Smooth muscle cell (in vitro differentiated cells): ENCODE results near the gene KIF18B. TPM values are rescaled to one million over a fixed set of nuclear protein-coding genes. Genes with fewer than 3 reads are reported as not detected.
"Not testable (repeated sequence)": the region's sequence is repeated elsewhere in the genome, so short reads cannot be mapped to it uniquely, and the experiment has no call there.

Source experiments
- DNase-seq: peaks from one replicate; lab custom pipeline; 2025; ENCODE audit not compliant: unreplicated experiment; lab: John Stamatoyannopoulos, UW
- H2AFZ ChIP-seq: fragments of 200-600 bp; sonication (generic); 2 replicates; pipeline ENCODE4 v1.6.0; 2016; ENCODE audit warnings: antibody characterized with exemption, low read depth, mild to moderate bottlenecking
- H3F3A ChIP-seq: fragments of 200-600 bp; sonication (generic); 2 replicates; pipeline ENCODE4 v1.6.0; 2017; ENCODE audit warnings: antibody characterized with exemption, low read depth
- H3K27ac ChIP-seq: fragments of 200-600 bp; sonication (generic); 2 replicates; pipeline ENCODE4 v1.5.1; 2016; ENCODE audit warnings: low read depth, mild to moderate bottlenecking
- H3K27me3 ChIP-seq: fragments of 200-600 bp; sonication (generic); 2 replicates; pipeline ENCODE4 v1.6.1; 2016; ENCODE audit warnings: low read depth, mild to moderate bottlenecking
- H3K36me3 ChIP-seq: fragments of 200-600 bp; sonication (generic); 2 replicates; pipeline ENCODE4 v1.5.1; 2016; ENCODE audit warnings: low read depth
- H3K4me1 ChIP-seq: fragments of 200-600 bp; sonication (generic); 2 replicates; pipeline ENCODE4 v1.5.1; 2016; ENCODE audit warnings: low read depth
- H3K4me2 ChIP-seq: fragments of 200-600 bp; sonication (generic); 2 replicates; pipeline ENCODE4 v1.6.0; 2016; ENCODE audit warnings: mild to moderate bottlenecking
- H3K4me3 ChIP-seq: fragments of 200-600 bp; sonication (generic); 2 replicates; pipeline ENCODE4 v1.5.1; 2016; ENCODE audit warnings: mild to moderate bottlenecking
- H3K79me2 ChIP-seq: fragments of 200-600 bp; sonication (generic); 2 replicates; pipeline ENCODE4 v1.6.0; 2016; ENCODE audit warnings: low read depth, mild to moderate bottlenecking
- H3K9ac ChIP-seq: fragments of 200-600 bp; sonication (generic); 2 replicates; pipeline ENCODE4 v1.6.0; 2016; ENCODE audit warnings: low read depth
- H3K9me3 ChIP-seq: fragments of 200-600 bp; sonication (generic); replicated peaks from 2 replicates; pipeline ENCODE4 v1.5.1; 2016; ENCODE audit warnings: low read depth
- H4K20me1 ChIP-seq: fragments of 200-600 bp; sonication (generic); 2 replicates; pipeline ENCODE4 v1.6.0; 2016; ENCODE audit warnings: low read depth
- WGBS: methylation state at CpG from one replicate; pipeline ENCODE4 v1.1.7; 2016; ENCODE audit warnings: low lambda C conversion rate; 5-methylcytosine and 5-hydroxymethylcytosine counted together
- polyA plus RNA-seq: library from polyadenylated mRNA; unstranded; fragments of >200 nt; fragmentation: Nextera tagmentation; extraction: Ambion mirVana; gene quantifications from 2 replicates; pipeline ENCODE4 v1.2.1, GENCODE V29; 2016
- total RNA-seq: library from RNA; depleted of rRNA; stranded (reverse); fragments of >200 nt; gene quantifications from 2 replicates; pipeline ENCODE4 v1.2.3, GENCODE V29; 2014
- TF ChIP-seq, protein P1 (sequence below): fragments of 200-600 bp; sonication (generic); IDR thresholded peaks from 2 replicates; pipeline ENCODE4 v1.5.1; 2017; ENCODE audit warnings: borderline replicate concordance, mild to moderate bottlenecking, antibody characterized with exemption; ENCODE audit not compliant: insufficient read depth, poor library complexity, severe bottlenecking

KIF18B gene
- total and polyA plus RNA-seq, 2 experiments from 2014 or later: 2.7 to 3.4 TPM

DNA sequence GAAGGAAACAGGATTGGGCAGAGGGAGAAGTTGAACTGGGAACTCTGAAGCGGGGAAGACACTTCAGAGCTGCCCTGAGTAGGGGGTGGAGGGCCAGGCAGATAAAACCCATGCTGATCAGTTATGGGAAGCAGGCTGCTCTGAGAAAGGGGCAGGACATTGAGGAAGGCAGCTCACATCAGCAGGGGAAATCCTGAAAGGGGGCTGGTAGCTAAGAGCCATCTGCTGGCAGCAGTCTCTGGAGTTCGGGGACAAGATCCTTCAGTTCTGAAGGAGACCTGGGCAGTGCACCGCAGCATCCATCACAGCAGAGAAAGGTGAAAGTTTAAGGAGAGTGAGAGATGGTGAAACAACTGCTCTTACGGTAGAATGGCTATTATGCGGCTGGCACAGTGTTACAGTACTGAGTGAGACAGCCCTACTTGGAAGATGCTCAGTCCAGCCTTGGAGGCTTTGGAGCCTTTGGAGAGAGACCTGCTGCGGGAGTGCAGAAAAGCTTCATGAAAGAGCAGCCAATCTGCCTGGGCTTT is 5.4 kb upstream of the KIF18B start:
- Histone ChIP-seq H3K9ac (no peak overlapping the region), H2AFZ (no peak overlapping the region), H3K9me3 (no peaks in the 10 kb centered on the region), H3K4me1 (peaks cover 3% of the 10 kb centered on the region), H3K36me3 (no peaks in the 10 kb centered on the region), H3K4me2 (no peak overlapping the region), H3K79me2 (no peaks in the 10 kb centered on the region), H3F3A (no peaks in the 10 kb centered on the region), H3K27me3 (no peaks in the 10 kb centered on the region), H3K4me3 (no peak overlapping the region), H3K27ac (no peak overlapping the region), H4K20me1 (no peaks in the 10 kb centered on the region)
- DNase-seq: no peak
- WGBS: 72% methylated on average over 6 of the region's 6 CpGs
- TF ChIP-seq, protein P1, sequence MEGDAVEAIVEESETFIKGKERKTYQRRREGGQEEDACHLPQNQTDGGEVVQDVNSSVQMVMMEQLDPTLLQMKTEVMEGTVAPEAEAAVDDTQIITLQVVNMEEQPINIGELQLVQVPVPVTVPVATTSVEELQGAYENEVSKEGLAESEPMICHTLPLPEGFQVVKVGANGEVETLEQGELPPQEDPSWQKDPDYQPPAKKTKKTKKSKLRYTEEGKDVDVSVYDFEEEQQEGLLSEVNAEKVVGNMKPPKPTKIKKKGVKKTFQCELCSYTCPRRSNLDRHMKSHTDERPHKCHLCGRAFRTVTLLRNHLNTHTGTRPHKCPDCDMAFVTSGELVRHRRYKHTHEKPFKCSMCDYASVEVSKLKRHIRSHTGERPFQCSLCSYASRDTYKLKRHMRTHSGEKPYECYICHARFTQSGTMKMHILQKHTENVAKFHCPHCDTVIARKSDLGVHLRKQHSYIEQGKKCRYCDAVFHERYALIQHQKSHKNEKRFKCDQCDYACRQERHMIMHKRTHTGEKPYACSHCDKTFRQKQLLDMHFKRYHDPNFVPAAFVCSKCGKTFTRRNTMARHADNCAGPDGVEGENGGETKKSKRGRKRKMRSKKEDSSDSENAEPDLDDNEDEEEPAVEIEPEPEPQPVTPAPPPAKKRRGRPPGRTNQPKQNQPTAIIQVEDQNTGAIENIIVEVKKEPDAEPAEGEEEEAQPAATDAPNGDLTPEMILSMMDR: no peak

DNA sequence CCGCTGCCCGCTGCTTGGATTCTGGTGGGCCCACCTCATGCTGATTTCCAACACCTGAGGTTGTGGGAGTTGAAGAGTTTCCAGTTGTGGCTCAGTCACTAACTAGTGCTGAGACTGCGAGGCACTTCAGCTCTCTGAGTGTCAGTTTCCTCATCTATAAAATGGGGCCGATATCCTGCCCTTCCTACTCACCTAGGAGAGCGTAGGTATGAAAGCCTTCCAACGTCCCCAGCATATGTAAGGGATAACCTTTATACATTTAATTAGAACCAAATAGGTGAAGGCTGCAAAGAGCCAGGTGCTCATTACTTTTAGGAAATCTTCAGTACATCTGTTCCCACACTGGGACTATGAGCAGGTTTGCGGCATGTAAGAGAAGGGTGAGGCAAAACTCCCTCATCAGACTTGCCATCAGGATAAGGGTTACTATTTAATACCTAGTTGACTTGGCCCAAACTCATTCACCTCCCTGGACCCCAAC is 782 bp upstream of the KIF18B start:
- Histone ChIP-seq H3F3A (no peaks in the 10 kb centered on the region), H4K20me1 (no peaks in the 10 kb centered on the region), H3K4me2 (peak overlapping the region; percentile 88), H3K9ac (peak overlapping the region; percentile 47), H3K27ac (no peak overlapping the region), H3K9me3 (no peaks in the 10 kb centered on the region), H2AFZ (peak overlapping the region; percentile 91), H3K4me3 (peak overlapping the region; percentile 91), H3K36me3 (no peaks in the 10 kb centered on the region), H3K79me2 (peaks cover 41% of the 10 kb centered on the region), H3K27me3 (no peaks in the 10 kb centered on the region), H3K4me1 (peaks cover 13% of the 10 kb centered on the region)
- TF ChIP-seq, protein P1: no peak
- WGBS: 78% methylated on average over 7 of the region's 7 CpGs
- DNase-seq: no peak

DNA sequence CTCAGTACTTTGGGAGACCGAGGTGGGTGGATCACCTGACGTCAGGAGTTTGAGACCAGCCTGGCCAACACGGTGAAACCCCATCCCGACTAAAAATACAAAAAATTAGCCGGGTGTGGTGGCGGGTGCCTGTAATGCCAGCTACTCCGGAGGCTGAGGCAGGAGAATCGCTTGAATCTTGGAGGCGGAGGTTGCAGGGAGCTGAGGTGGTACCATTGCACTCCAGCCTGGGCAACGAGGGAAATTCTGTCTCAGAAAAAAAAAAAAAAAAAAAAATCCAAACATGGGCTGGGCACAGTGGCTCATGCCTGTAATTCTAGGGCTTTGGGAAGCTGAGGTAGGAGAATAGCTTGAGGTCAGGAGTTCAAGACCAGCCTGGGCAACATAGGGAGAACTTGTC is 1.9 kb downstream of the KIF18B start:
- 97% methylated on average over 10 of the region's 10 CpGs for WGBS
- DNase-seq, H2AFZ ChIP-seq, H3F3A ChIP-seq, H3K36me3 ChIP-seq, H3K4me2 ChIP-seq, H4K20me1 ChIP-seq, H3K9ac ChIP-seq, H3K27me3 ChIP-seq, H3K27ac ChIP-seq, H3K4me3 ChIP-seq, H3K9me3 ChIP-seq: not testable (repeated sequence)
- Histone ChIP-seq H3K79me2 (peaks cover 61% of the 10 kb centered on the region), H3K4me1 (peaks cover 13% of the 10 kb centered on the region)

DNA sequence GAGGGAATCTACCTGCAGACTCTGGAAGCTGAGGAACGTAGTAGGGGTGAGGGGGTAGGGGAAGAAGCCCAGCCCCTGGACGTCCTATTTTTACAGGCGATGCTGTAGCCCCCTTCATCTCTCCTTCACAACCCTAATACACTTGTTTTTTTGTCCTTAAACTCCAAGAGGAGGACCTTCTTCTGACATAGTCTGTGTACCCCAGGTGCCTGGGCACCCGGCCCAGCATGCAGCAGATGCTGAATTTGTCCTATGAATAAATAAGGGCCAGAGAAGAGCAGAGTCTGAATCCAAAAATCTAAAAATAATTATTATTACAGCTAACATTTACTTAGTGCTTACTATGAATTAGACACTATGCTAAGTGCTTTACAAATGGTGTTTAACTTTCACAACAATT is 5.1 kb downstream of the KIF18B start:
- H3K27ac ChIP-seq: no peak overlapping the region
- H2AFZ ChIP-seq: no peak overlapping the region
- H3K4me2 ChIP-seq: no peak overlapping the region
- no peak overlapping the region for H3K4me3 ChIP-seq
- no peak for DNase-seq
- H3K4me1 ChIP-seq: peaks cover 10% of the 10 kb centered on the region
- H3K27me3 ChIP-seq: no peaks in the 10 kb centered on the region
- H3K9ac ChIP-seq: no peak overlapping the region
- peaks cover 73% of the 10 kb centered on the region for H3K79me2 ChIP-seq
- no peaks in the 10 kb centered on the region for H3F3A ChIP-seq
- no peaks in the 10 kb centered on the region for H3K9me3 ChIP-seq
- no peaks in the 10 kb centered on the region for H4K20me1 ChIP-seq
- no peaks in the 10 kb centered on the region for H3K36me3 ChIP-seq
- TF ChIP-seq, protein P1: no peak
- 98% methylated on average over 4 of the region's 4 CpGs for WGBS
